Ectodermal cell (in vitro differentiated cells): ENCODE measurements around the gene TNFRSF4.
"Not testable (repeated sequence)": the region's sequence is repeated elsewhere in the genome, so short reads cannot be mapped to it uniquely, and the experiment has no call there.

Experiments used
- H3K27ac ChIP-seq: 2 replicates; pipeline ENCODE4 v1.7.0; 2013; ENCODE audit warnings: mild to moderate bottlenecking, low read depth, low read length; ENCODE audit not compliant: insufficient read depth, poor library complexity, severe bottlenecking
- H3K27me3 ChIP-seq: 2 replicates; pipeline ENCODE4 v1.7.0; 2013; ENCODE audit warnings: mild to moderate bottlenecking, low read length; ENCODE audit not compliant: insufficient read depth, control insufficient read depth, poor library complexity, severe bottlenecking
- H3K36me3 ChIP-seq: one replicate; pipeline ENCODE4 v1.7.0; 2013; ENCODE audit warnings: low read length; ENCODE audit not compliant: control insufficient read depth, insufficient read depth
- H3K4me1 ChIP-seq: one replicate; pipeline ENCODE4 v1.7.0; 2013; ENCODE audit warnings: low read length; ENCODE audit not compliant: control insufficient read depth, insufficient read depth
- H3K4me3 ChIP-seq: 2 replicates; pipeline ENCODE4 v1.7.0; 2013; ENCODE audit warnings: low read depth, low read length, control low read depth; ENCODE audit not compliant: insufficient read depth
- H3K9me3 ChIP-seq: 2 replicates; pipeline ENCODE4 v1.7.0; 2013; ENCODE audit warnings: mild to moderate bottlenecking, low read length, moderate library complexity; ENCODE audit not compliant: control insufficient read depth
- WGBS, 2 experiments: methylation state at CpG; one replicate each; pipeline ENCODE4 v1.1.7; 2013; ENCODE audit warnings: missing lambda C conversion rate in 2 of 2; 5-methylcytosine and 5-hydroxymethylcytosine counted together

The TNFRSF4 gene

DNA sequence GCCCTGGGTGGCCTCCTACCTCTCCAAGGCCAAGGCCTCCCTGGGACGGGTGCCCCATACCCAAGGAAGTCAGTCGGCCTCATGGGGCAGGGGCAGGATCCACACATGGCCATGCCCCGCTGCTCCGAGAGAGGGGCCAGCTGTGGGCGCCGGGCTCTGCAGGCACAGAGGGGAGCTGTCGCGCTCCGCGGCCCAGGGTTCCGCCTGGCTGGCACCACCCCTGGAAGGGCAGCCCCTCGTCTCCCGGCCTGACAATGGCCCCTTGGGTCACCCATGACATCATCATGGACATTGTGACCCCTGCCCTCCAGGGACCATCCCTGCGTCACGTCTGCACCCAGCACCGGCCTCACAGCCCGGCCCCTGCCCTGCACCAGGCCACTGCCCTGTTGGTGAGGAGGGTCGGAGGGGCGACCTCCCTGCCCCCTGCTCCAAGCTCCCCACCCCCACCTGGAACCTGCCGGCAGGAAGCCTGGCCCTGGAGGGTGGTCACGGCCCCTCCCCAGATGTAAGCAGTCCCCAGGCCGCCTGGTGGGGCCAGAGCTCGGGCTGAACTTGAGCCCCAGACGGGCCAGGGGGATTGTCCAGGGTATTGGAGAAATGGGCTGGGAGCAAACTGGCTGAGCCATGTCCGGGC, 34.5 kb downstream of the TNFRSF4 start:
- no peak overlapping the region for H3K4me3 ChIP-seq
- H3K9me3 ChIP-seq = no peaks in the 10 kb centered on the region
- peaks cover 21% of the 10 kb centered on the region for H3K27me3 ChIP-seq
- no peak overlapping the region for H3K27ac ChIP-seq
- 87 to 90% methylated on average over 25 of the region's 25 CpGs for WGBS, 2 experiments
- peaks cover 4% of the 10 kb centered on the region for H3K4me1 ChIP-seq
- no peaks in the 10 kb centered on the region for H3K36me3 ChIP-seq

DNA sequence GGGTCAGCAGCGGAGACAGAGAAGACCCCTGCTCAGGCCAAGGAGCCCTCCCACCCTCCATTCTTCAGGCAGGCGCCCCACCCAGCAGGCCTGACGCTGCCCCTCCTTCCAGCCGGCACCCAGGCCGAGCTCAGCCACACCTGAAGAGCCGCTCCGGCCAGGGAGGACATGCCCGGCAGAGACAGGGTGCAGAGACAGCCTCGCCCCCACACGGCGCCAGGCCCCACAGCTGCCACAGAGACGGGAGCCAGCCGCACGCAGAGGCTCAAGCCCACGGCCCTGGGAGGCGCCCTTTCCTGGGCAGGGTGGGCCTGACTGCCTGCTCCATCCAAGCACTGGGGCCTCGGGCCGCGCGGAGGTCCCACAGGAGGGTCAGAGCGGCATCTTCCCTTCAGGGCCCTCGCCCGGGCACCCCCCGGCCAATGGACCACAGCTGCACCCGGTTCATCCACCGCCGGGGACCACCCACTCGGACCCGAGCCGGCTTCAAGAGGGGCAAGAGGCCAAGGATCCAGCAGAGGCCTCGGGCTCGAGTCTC, 35.1 kb downstream of the TNFRSF4 start:
- peaks cover 24% of the 10 kb centered on the region for H3K27me3 ChIP-seq
- no peak overlapping the region for H3K4me3 ChIP-seq
- WGBS, 2 experiments = 94 to 95% methylated on average over 32 of the region's 32 CpGs
- H3K36me3 ChIP-seq = no peaks in the 10 kb centered on the region
- peaks cover 6% of the 10 kb centered on the region for H3K4me1 ChIP-seq
- no peak overlapping the region for H3K27ac ChIP-seq
- no peaks in the 10 kb centered on the region for H3K9me3 ChIP-seq

DNA sequence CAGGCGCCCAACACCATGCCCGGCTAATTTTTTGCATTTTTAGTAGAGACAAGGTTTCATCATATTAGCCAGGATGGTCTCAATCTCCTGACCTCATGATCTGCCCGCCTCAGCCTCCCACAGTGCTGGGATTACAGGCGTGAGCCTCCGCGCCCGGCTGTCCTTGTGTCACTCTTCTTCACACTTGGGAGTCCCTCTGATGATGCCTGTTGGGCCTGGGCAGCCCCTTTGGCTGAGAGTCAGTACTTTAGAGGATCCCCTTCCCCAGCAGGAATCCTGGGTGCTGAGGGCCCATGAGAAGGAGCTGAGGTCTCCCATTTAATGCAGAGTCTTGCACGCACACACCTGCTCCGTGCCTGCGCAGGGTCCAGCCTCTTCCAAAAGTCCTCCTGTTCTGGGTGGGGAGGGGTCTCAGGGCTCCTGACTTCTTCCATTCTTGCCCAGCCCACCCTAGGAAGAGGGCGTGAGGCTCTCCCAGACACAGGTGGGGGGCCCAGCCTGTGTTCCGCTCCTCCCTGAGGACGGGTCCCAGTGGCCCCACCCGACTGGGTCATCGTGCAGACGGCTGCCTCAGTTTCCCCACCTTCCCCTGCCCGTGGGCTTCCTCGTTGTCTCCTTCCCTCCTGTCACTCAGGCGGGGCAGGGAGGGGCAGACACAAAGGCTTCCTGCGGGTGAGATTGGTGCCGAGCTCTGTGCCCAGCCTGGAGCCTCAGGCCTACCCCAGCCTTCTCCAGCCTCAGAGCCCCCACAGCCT, 36.3 kb downstream of the TNFRSF4 start:
- Histone ChIP-seq H3K36me3 (no peaks in the 10 kb centered on the region), H3K9me3 (no peaks in the 10 kb centered on the region), H3K27ac (no peak overlapping the region), H3K27me3 (peaks cover 28% of the 10 kb centered on the region), H3K4me3 (no peak overlapping the region), H3K4me1 (peaks cover 13% of the 10 kb centered on the region)
- 92 to 93% methylated on average over 21 of the region's 21 CpGs for WGBS, 2 experiments

DNA sequence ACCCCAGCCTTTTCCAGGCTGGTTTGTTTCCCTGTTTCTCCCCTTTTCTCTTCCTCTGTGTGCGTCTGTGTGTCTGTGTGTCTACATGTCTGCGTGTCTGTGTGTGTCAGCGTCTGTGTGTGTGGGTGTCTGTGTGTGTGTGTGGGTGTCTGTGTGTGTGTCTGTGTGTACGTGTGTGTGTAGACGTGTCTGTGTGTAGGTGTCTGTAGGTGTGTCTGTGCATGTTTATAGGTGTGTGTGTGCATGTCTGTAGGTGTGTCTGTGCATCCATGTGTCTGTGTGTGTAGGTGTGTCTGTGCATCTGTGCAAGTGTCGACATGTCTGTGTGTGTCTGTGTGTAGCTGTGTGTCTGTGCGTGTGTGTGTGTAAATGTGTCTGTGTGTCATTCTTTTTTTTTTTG, 37.0 kb downstream of the TNFRSF4 start:
- H3K27me3 ChIP-seq = peaks cover 28% of the 10 kb centered on the region
- H3K4me3 ChIP-seq = no peak overlapping the region
- no peak overlapping the region for H3K27ac ChIP-seq
- H3K36me3 ChIP-seq = no peaks in the 10 kb centered on the region
- 93 to 94% methylated on average over 7 of the region's 7 CpGs for WGBS, 2 experiments
- peaks cover 8% of the 10 kb centered on the region for H3K4me1 ChIP-seq
- no peaks in the 10 kb centered on the region for H3K9me3 ChIP-seq

DNA sequence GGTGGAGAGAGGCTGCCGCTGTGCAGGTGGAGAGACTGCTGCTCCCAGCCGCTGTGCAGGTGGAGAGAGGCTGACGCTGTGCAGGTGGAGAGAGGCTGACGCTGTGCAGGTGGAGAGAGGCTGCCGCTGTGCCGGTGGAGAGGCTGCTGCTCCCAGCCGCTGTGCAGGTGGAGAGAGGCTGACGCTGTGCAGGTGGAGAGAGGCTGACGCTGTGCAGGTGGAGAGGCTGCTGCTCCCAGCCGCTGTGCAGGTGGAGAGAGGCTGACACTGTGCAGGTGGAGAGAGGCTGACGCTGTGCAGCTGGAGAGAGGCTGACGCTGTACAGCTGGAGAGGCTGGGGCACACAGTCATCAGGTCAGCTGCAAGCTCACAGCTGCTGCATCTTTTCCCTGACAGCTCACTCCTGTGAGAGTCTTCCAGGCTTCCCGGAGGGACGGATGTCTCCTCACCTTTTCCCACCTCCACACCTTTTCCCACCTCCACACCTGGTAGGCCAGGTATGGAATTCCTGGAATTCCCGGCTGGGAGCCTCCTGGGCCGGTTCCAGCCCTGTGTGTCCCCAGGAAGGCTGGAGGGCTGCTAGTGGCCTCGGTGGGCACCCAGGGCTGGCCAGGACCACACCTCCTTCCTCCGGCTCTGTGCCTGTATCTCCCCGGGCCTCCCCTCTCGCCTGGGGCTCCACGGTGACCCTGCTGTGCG, 37.7 kb downstream of the TNFRSF4 start:
- H3K27me3 ChIP-seq = peaks cover 28% of the 10 kb centered on the region
- 76 to 78% methylated on average over 22 of the region's 22 CpGs for WGBS, 2 experiments
- H3K4me1 ChIP-seq, H3K4me3 ChIP-seq, H3K36me3 ChIP-seq, H3K9me3 ChIP-seq, H3K27ac ChIP-seq: not testable (repeated sequence)

DNA sequence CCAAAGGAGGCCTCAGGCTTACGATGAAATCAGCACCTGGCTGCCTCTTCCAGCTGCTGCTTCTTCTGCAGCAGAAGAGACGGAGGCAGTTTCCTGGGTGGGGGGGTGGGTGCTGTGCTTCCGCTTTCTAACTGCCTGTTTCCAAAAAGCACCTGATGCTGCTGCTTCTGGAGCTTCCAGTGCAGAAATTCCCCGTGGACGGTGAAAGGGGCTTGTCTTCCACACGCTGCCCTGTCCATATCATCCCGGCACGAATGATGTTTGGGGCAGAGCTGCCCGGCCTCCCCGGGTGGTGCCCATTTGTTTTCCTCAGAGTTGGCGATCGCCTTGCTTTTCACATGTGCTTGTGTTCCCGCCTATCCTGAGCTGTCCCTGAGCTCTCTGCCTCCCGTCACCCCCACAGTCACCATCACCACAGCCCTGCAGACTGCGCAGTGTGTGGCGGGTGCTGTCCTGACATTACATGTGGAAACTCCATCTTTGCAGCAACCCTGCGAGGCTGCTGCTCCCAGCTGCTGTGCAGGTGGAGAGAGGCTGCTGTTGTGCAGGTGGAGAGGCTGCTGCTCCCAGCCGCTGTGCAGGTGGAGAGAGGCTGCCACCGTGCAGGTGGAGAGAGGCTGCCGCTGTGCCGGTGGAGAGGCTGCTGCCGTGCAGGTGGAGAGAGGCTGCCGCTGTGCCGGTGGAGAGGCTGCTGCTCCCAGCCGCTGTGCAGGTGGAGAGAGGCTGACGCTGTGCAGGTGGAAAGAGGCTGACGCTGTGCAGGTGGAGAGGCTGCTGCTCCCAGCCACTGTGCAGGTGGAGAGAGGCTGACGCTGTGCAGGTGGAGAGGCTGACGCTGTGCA, 38.5 kb downstream of the TNFRSF4 start:
- H3K4me1 ChIP-seq = peaks cover 11% of the 10 kb centered on the region
- H3K4me3 ChIP-seq = no peak overlapping the region
- H3K27ac ChIP-seq = no peak overlapping the region
- no peaks in the 10 kb centered on the region for H3K36me3 ChIP-seq
- WGBS, 2 experiments = 93 to 94% methylated on average over 29 of the region's 29 CpGs
- peaks cover 28% of the 10 kb centered on the region for H3K27me3 ChIP-seq
- no peaks in the 10 kb centered on the region for H3K9me3 ChIP-seq

DNA sequence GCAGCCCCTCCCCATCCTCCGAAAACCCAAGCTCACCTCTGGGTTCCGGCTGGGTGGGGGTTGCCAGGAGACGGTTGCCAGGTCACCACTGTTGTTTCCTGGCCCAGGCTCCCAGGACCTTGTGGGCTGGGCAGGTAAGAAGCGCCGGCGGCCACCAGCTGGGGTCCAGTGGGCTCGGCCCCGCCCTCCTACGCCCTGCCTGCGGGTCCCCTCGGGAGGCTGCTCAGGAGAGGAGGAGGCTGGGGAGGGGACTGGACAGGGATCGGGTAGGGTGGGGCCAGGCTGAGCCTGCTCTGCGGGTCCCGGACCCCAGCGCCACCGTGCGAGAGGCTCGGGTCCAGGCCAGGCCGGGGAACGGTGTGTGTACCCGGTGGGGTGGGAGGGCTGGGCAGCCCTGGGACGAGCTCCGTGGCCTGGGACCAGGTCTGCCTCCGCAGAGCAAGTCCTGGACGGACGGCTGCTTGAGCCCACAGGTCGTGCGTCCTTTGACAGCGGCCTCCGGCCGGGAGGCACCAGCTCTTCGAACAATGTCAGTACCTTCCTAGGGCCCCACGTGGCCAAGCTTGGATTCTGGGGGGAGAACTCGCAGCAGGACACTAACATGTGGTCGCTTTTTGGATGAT, 40.0 kb downstream of the TNFRSF4 start, which contains the start of gene TTLL10:
TSS of gene TTLL10 (plus strand) at position 88 of the 623 bp plus-strand sequence. CDS start 5,336 bp downstream, outside the sequence.
- Histone ChIP-seq H3K4me1 (peaks cover 21% of the 10 kb centered on the region), H3K4me3 (no peak within 1 kb of the TSS), H3K9me3 (no peaks in the 10 kb centered on the region), H3K27me3 (peaks cover 28% of the 10 kb centered on the region), H3K36me3 (no peaks in the 10 kb centered on the region), H3K27ac (no peak within 1 kb of the TSS)
- 34 to 35% methylated on average over 35 of the region's 35 CpGs for WGBS, 2 experiments

DNA sequence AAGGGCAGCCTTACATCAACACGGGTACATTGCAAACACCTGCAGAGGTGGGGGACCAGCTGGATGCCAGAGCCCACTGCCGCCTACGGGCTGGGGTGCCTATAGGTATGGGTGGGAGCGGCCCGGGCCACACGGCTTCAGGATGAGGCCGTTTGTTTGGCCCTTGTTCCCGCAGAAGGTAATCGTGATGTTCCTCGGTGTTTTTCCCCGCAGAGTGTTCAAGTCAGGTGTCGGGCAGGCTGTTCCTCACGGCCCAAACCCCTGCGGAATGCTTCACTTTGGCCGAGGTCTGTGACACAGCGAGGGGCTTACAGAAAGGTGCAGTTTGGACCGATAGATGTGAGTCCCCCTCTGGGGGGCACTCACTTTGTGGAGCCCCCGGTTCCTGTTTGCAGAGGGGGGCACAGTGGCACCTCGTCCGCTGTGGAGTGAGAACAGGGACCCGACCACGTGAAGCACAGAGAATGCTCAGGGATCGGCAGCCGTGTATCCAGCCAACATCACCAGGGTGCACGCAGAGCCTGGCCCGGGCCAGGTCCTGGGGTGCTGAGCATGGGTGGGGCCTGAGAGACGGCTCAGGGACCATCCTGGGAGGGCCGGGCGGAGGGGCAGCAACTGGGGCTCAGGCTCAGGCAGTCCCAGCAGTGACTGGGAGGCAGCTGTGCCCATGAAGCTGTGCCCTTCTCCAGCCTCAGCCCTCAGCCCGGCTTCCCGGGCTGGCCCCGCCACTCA, 40.7 kb downstream of the TNFRSF4 start:
- H3K4me1 ChIP-seq = peaks cover 21% of the 10 kb centered on the region
- H3K36me3 ChIP-seq = no peaks in the 10 kb centered on the region
- H3K27ac ChIP-seq = no peak overlapping the region
- peaks cover 28% of the 10 kb centered on the region for H3K27me3 ChIP-seq
- no peak overlapping the region for H3K4me3 ChIP-seq
- H3K9me3 ChIP-seq = no peaks in the 10 kb centered on the region
- 78% methylated on average over 32 of the region's 32 CpGs for WGBS, 2 experiments
